Renal cortex interstitium (tissue), 11 donors: ENCODE data around the gene RANBP17. TPM values are rescaled to one million over a fixed set of nuclear protein-coding genes. Genes with fewer than 3 reads are reported as not detected.
"Not testable (repeated sequence)": the region's sequence is repeated elsewhere in the genome, so short reads cannot be mapped to it uniquely, and the experiment has no call there.

Experiments
- DNase-seq, 11 donors: peaks; one replicate each; pipeline ENCODE4 v3.0.0-alpha.2; 2013; ENCODE audit warnings: low read depth in 9 of 11, low spot score in 4 of 11; ENCODE audit errors: extremely low read depth in 1 of 11
- polyA plus RNA-seq, 3 donors: library from polyadenylated mRNA; unstranded; fragments of 120-200 nt; gene quantifications; one replicate each; pipeline ENCODE4 v1.2.1, GENCODE V29; 2013; ENCODE audit not compliant: insufficient read length in 3 of 3

Gene RANBP17
- polyA plus RNA-seq, 3 donors: 9.7 to 16.2 (median 12.6) TPM

DNA sequence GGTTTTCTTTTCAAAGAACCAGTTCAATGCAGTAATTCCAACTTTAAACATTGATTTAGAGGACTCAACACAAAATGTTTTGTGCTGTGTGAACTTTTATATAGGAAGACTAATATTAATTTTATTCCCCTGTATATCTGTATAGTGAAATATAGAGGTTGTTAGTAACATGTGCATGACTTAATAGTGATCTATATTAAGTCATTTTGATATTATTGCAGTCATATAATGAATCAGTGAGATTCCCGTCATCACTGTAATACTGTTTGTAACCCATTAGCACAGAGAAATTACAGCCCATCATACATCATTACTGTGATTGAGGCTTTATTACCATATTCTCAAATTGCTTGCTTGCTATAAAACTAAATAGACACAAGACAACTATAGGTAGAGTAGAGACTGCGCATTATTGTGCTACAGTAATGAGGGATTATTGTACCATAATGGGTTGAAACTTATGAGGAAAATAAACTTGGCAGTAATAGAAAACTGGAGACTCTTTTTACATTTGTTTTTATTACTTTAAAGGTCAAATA lies 170.7 kb downstream of the RANBP17 start:
- DNase-seq: no peak

DNA sequence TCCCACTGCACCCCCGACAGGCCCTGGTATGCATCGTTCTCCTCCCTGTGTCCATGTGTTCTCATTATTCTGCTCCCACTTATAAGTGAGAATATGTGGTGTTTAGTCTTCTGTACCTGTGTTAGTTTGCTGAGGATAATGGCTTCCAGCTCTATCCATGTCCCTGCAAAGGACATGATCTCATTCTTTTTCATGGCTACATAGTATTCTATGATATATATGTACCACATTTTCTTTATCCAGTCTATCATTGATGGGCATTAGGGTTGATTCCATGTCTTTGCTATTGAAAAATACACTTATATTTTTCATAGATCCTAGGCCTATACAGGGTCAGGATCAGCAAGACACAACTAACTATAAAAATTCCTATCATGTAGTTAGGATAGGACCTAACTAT lies 180.1 kb downstream of the RANBP17 start:
- not testable (repeated sequence) for DNase-seq

GRCh38 chr5:171050916-171051315 lies 189.1 kb downstream of the RANBP17 start:
- peak in 2 of 11 donors; percentile 2 to 4 for DNase-seq

- no peak for DNase-seq
Observed at GRCh38 chr5:171055875-171056454, 194.1 kb downstream of the RANBP17 start.

GRCh38 chr5:171067540-171068130 lies 205.8 kb downstream of the RANBP17 start:
- no peak for DNase-seq

DNA sequence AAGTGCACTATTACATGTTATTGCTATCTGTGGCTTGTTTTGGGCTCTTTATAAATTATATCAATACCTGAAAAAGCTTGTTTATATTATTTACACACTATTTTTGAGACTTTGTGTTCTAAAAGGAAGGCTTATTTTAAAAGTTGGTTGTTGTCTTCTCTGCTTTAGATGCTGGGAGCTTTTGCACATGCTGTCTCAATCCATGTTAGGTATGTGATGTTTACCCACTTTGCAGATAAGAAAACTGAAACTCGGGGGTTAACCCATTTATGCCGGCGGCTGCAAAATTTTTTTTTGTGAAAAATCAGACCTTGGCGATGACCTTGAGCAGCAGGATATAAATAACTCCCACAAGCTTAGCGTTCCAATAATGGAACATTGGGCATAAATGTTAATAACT lies 212.9 kb downstream of the RANBP17 start:
- DNase-seq: no peak

- DNase-seq: no peak
Observed at GRCh38 chr5:171080186-171080938, 218.5 kb downstream of the RANBP17 start.

DNA sequence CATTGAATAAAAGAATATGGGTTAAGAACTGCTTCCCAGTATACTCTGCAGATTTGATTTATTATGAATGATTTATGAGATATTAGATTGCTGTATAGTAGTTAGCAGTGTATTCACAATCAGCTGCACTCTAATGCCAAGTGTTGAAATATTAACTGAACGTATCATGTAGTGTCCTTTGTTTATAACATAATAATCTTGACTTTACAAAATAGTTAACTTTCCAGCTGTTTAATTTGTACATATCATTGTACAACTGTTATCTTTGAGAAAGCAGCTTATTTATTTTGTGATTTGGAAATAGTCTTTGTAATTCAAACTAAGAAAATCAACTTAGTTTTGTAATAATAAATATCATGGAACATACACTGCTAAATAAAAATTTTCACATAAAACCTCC lies 219.5 kb downstream of the RANBP17 start:
- no peak for DNase-seq

- no peak for DNase-seq
Observed at GRCh38 chr5:171092194-171092593, 230.4 kb downstream of the RANBP17 start.

DNA sequence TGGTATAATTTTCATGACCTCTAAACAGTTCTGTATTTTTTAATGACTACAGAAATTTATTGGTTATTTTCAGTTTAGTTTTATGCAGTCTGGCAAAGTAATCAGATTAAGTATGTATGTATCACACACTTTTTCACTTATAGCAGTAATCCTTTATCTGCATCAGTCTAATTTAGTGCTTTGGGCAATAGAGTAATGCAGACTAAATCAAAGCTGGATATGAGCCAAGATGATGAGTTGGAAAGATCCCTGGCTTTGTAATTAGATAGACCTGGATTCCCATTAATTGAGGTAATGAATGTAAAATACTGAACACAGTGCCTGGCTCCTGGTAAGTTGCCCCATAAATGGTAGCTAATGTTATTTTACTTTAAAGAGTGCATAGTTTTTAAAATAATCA lies 231.8 kb downstream of the RANBP17 start:
- DNase-seq: no peak

GRCh38 chr5:171094356-171094755 lies 232.5 kb downstream of the RANBP17 start:
- no peak for DNase-seq

GRCh38 chr5:171102877-171103610 lies 241.2 kb downstream of the RANBP17 start:
- DNase-seq: no peak

GRCh38 chr5:171107669-171108068 lies 245.9 kb downstream of the RANBP17 start:
- DNase-seq: no peak

- no peak for DNase-seq
Observed at GRCh38 chr5:171115519-171115918, 253.7 kb downstream of the RANBP17 start.

DNA sequence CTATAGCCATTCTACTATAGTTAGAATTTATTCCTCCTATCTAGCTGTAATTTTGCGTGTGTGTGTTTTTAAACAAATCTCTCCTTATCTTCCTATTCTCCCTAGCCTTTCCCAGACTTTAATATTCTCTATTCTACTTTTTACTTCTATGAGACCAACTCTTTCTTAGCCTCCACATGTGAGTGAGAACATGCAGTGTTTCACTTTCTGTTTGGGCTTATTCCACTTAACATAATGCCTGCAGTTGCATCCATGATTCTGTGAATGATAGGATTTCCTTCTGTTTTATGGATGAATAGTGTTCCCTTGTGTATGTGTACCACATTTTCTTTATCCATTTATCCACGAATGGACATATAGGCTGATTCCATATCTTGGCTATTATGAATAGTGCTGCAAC lies 254.9 kb downstream of the RANBP17 start:
- DNase-seq: no peak

GRCh38 chr5:171120986-171121622 lies 259.3 kb downstream of the RANBP17 start:
- DNase-seq: no peak

GRCh38 chr5:171121638-171122037 lies 259.8 kb downstream of the RANBP17 start:
- no peak for DNase-seq

- no peak for DNase-seq
Observed at GRCh38 chr5:171122372-171122771, 260.6 kb downstream of the RANBP17 start.

DNA sequence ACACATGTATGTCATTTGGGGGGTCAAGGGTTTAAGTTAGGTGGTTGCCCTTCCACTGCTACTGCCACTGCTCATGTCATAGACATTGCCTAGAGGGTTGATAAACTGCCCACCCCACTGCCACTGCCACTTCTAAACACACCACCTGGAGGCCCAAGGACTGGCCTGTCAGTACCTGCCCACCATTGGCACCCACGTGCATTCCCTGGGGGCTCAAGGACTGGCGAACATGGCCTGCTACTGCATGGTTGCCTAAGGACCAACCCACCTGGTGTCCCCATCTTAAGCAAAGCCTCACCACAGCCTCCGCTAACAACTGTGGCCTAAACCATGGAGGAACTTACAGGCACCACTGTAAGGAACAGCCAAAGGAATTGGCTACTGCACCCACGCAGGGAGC lies 261.6 kb downstream of the RANBP17 start:
- DNase-seq: no peak
